Stomach (tissue), 4 donors: ENCODE data around the gene MRPL34.

ENCODE experiments used
- POLR2A ChIP-seq, 4 donors: fragments of 450-650 bp; IDR thresholded peaks; one replicate each; pipeline ENCODE4 v1.6.1; 2016; ENCODE audit warnings: antibody characterized with exemption in 4 of 4, control low read depth in 2 of 4, mild to moderate bottlenecking in 1 of 4, moderate library complexity in 1 of 4
- TF ChIP-seq, protein P1 (sequence below), 7 experiments: fragments of 450-650 bp in 4 of 7; fragments of 200-600 bp in 3 of 7; sonication (generic) in 3 of 7; IDR thresholded peaks; one replicate each; pipeline ENCODE4 v1.5.1; 2016 to 2019; ENCODE audit warnings: antibody characterized with exemption in 7 of 7, control low read depth in 2 of 7, mild to moderate bottlenecking in 1 of 7

DNA sequence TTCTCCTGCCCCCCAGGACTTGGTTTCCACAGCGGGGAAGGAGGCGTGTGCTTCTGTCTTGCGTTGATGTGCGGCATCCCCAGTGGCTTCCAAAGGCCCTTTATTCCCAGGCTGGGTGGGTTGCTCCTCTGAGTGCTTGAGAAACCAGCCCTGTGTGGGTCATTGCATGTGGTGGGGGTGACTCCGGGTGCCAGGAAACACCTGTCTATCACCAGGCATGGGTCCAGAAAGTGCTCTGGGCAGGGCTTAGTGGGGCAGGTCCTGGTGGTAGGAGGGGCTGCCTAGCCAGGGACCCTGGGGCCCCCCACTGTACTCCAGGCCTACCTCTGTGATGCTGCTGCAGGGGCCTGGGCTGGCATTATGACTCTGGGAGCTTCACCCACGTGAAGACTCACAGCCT is 13.3 kb downstream of the MRPL34 start:
- no peak for TF ChIP-seq POLR2A (IDR thresholded peaks at IDR 0.05)
- TF ChIP-seq, protein P1, sequence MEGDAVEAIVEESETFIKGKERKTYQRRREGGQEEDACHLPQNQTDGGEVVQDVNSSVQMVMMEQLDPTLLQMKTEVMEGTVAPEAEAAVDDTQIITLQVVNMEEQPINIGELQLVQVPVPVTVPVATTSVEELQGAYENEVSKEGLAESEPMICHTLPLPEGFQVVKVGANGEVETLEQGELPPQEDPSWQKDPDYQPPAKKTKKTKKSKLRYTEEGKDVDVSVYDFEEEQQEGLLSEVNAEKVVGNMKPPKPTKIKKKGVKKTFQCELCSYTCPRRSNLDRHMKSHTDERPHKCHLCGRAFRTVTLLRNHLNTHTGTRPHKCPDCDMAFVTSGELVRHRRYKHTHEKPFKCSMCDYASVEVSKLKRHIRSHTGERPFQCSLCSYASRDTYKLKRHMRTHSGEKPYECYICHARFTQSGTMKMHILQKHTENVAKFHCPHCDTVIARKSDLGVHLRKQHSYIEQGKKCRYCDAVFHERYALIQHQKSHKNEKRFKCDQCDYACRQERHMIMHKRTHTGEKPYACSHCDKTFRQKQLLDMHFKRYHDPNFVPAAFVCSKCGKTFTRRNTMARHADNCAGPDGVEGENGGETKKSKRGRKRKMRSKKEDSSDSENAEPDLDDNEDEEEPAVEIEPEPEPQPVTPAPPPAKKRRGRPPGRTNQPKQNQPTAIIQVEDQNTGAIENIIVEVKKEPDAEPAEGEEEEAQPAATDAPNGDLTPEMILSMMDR (IDR thresholded peaks at IDR 0.05) = no peak
